Muscle layer of duodenum (tissue), 2 donors: Measurements from ENCODE around the gene AAK1.

Experiments
- H3K27ac ChIP-seq: one replicate; pipeline ENCODE4 v1.7.0; 2013; ENCODE audit warnings: mild to moderate bottlenecking, low read length
- H3K27me3 ChIP-seq: one replicate; pipeline ENCODE4 v1.7.0; 2013; ENCODE audit warnings: low read depth, mild to moderate bottlenecking, control low read depth, low read length
- H3K36me3 ChIP-seq, 2 donors: one replicate each; pipeline ENCODE4 v1.7.0; 2013; ENCODE audit warnings: low read length in 2 of 2, control low read depth in 1 of 2, mild to moderate bottlenecking in 1 of 2; ENCODE audit not compliant: insufficient read depth in 2 of 2, control insufficient read depth in 1 of 2
- H3K4me1 ChIP-seq, 2 donors: one replicate each; pipeline ENCODE4 v1.7.0; 2013; ENCODE audit warnings: low read length in 2 of 2, mild to moderate bottlenecking in 2 of 2, control low read depth in 1 of 2, moderate library complexity in 1 of 2; ENCODE audit not compliant: insufficient read depth in 2 of 2, control insufficient read depth in 1 of 2
- H3K4me3 ChIP-seq, 2 donors: one replicate each; pipeline ENCODE4 v1.7.0; 2013; ENCODE audit warnings: low read length in 2 of 2, low read depth in 1 of 2, mild to moderate bottlenecking in 1 of 2
- H3K9me3 ChIP-seq, 2 donors: one replicate each; pipeline ENCODE4 v1.7.0; 2013; ENCODE audit warnings: low read length in 2 of 2, control low read depth in 1 of 2, mild to moderate bottlenecking in 1 of 2; ENCODE audit not compliant: control insufficient read depth in 1 of 2
- donor health status: healthy.

The AAK1 gene

DNA sequence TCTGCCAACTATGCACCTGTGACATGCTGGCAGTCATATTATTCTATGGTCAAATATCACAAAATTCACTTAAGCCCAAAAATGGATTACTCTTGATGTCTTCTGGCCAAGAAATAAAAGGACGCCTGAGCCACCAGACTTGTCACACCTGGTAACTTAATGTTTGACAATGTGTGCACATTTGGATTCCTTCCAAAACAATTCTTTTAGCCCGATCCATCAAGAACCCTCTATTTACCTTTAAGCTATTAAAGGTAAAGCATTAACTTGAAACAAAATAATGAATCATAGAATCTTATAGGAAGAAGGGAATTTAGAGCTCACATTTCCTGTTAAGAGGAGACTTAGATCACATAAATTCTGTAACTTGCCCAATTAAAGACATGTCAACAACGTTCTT, 159.8 kb downstream of the AAK1 start:
- Histone ChIP-seq H3K4me3 (no peak overlapping the region), H3K27ac (peak overlapping the region; percentile 21), H3K4me1 (no peaks in the 10 kb centered on the region), H3K27me3 (no peaks in the 10 kb centered on the region), H3K9me3 (no peaks in the 10 kb centered on the region), H3K36me3 (peaks cover 3 to 12% of the 10 kb centered on the region in 2 donors)

DNA sequence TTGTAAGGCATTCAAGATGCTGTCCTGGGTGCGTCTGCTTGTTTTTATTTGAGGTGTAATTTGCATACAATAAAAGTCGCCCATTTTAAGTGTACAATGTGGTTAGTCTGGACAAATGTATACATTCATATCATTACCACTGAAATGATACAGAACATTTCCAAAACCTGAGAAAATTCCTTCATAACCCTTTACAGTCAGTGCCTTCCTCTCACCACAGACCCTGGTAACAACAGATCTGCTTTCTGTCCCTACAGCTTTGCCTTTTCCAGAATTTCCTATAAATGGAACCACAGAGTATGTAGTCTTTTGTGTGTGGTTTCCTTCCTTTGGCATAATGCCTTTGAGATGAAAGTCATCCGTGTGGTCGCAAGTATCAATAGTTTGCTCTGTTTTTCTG, 160.5 kb downstream of the AAK1 start:
- no peak overlapping the region for H3K27ac ChIP-seq
- no peak overlapping the region for H3K4me3 ChIP-seq
- no peaks in the 10 kb centered on the region for H3K9me3 ChIP-seq
- H3K4me1 ChIP-seq, result no peaks in the 10 kb centered on the region
- H3K36me3 ChIP-seq, result peaks cover 3 to 17% of the 10 kb centered on the region in 2 donors
- no peaks in the 10 kb centered on the region for H3K27me3 ChIP-seq

DNA sequence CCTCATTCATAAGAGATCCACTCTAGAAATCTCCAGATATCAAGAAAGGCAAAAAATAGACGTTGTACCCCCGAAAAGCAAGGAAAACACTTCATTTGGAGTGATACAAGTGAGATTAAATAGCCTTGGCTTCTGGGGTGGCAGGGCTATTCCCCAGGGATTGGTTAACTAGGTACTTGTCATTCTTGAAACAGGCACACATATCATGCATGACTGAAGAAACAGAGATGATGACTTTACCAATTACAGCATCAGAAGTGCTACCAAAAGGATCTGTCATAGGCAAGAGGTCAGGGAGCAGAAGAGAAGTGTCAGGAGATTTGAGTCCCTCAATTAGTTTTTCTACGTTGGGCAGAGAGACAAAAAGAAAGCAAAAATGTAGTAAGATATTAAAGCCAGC, 161.1 kb downstream of the AAK1 start:
- Histone ChIP-seq H3K27ac (no peak overlapping the region), H3K4me3 (no peak overlapping the region), H3K9me3 (no peaks in the 10 kb centered on the region), H3K4me1 (no peaks in the 10 kb centered on the region), H3K27me3 (no peaks in the 10 kb centered on the region), H3K36me3 (peaks cover 3 to 17% of the 10 kb centered on the region in 2 donors)

DNA sequence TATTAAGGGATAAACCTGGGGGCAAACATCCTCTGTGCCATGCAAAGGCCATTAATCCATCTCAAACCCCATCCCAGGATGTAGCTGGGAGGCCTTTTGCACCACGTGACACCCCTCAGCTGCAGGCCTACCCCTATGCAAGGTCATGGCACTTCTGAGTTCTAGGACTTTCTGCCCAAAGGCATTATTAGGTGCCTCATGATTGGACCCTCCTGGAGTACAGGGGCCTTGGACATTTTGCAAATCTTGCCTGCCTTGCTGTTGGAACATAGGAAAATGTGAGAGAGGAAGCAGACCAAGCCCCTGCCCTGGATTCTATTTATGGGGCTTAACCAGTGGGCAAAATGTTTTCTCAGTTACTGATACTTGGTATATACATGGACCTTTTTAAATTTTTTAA, 162.1 kb downstream of the AAK1 start:
- Histone ChIP-seq H3K27me3 (no peaks in the 10 kb centered on the region), H3K9me3 (no peaks in the 10 kb centered on the region), H3K27ac (no peak overlapping the region), H3K36me3 (peaks cover 0 to 12% of the 10 kb centered on the region in 2 donors), H3K4me1 (no peaks in the 10 kb centered on the region), H3K4me3 (no peak overlapping the region)

DNA sequence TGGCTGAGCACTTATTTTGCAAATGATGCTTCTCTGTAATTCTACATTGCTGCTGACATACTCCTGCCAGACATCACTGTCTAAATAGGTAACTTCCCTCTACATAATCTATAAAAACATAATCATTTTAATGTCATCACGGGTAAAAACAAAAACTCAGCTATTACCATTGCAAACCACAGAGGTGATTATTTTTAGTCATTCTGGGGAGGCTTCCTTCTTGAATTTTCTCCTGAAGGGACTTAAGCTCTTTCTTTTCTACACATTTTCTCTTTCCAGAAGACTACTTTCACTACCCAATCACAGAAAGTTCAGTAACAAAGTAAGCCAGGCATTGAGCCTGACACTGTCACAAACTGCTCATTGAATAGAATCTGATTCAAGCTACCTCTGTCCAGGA, 165.9 kb downstream of the AAK1 start:
- Histone ChIP-seq H3K27me3 (no peaks in the 10 kb centered on the region), H3K4me3 (no peak overlapping the region), H3K36me3 (peaks cover 12% of the 10 kb centered on the region in 2 donors), H3K27ac (no peak overlapping the region), H3K4me1 (no peaks in the 10 kb centered on the region), H3K9me3 (no peaks in the 10 kb centered on the region)

DNA sequence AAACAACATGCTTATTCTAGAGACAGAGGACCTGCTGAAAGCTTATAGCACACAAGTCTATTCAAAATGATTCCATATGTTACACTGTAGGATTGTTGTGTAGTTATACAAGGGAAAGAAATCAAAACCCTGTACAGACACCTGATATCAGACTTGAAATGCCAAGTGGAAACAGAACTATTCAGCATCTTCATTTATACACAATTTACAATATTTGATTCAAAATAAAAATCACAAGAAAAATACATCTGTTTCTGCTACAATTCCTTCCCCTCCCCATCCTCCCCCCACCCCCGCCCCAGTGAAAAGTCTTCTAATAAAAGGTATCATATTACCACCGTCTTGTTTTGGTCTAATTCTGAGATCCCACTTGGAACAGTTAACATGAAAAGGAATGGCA, 168.9 kb downstream of the AAK1 start:
- H3K36me3 ChIP-seq, result peaks cover 6 to 12% of the 10 kb centered on the region in 2 donors
- H3K27ac ChIP-seq, result no peak overlapping the region
- no peaks in the 10 kb centered on the region for H3K4me1 ChIP-seq
- no peaks in the 10 kb centered on the region for H3K9me3 ChIP-seq
- H3K27me3 ChIP-seq, result no peaks in the 10 kb centered on the region
- H3K4me3 ChIP-seq, result no peak overlapping the region

DNA sequence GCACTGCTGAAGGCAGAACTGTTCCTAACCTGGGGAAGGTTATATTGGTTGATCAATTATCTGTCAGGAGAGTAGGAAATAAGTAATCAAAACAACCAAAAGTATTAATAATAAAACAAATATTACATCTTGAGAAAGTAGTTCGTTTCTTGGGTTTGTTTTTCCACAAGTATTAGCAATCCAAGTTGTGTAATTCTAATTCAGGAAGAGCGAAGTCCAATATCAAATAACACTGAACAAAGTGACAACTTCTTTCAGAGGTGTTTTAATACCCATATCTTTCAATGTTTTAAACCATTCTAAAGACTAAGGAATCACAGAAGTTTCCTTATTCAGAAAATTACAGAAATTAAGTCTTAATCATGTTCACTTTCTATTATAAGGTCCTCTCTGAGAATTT, 171.7 kb downstream of the AAK1 start:
- no peak overlapping the region for H3K4me3 ChIP-seq
- H3K4me1 ChIP-seq, result no peaks in the 10 kb centered on the region
- peaks cover 0 to 12% of the 10 kb centered on the region in 2 donors for H3K36me3 ChIP-seq
- H3K27ac ChIP-seq, result no peak overlapping the region
- H3K27me3 ChIP-seq, result no peaks in the 10 kb centered on the region
- no peaks in the 10 kb centered on the region for H3K9me3 ChIP-seq

DNA sequence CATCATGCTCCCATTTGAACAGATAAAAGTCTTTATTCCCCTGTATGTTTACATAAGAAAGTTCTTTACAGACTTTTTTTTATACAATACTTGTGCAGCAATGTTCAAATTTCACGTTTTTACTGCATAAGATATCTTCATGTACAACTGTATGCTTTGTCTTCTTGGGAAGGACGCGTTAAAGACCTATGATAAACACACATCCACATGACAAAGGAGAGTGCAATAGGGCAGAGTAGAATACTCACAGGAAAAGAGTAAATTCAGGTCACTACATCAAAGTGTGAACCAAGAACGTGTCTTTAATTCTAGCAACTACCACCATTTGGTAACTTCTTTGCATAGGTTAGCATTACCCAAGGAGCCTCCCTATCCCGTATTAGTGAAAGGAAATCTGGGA, 172.6 kb downstream of the AAK1 start:
- Histone ChIP-seq H3K9me3 (no peaks in the 10 kb centered on the region), H3K27ac (no peak overlapping the region), H3K36me3 (peaks cover 5 to 10% of the 10 kb centered on the region in 2 donors)

DNA sequence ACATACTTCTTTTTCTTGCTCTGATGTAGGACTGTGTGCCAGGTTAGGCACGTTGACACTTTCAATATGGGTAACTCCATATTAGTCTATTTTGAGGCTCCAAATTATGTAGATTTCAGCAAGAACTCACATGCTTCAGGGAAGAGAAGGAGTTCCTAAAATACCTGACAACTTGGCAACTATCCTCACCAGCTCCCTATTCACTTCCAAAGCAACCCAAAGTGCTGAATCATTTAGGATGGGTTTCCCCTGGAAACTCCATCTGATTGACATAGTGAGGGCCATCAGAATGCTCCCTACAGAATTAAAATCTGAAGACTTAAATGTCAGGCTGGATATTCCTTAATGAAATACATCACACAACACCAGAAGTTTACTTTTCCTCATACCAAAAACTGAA, 173.8 kb downstream of the AAK1 start:
- Histone ChIP-seq H3K27ac (no peak overlapping the region), H3K36me3 (peaks cover 0 to 8% of the 10 kb centered on the region in 2 donors)

More for the DNA sequence above, 172.6 kb downstream of the AAK1 start:
- H3K4me3 ChIP-seq, result no peak overlapping the region
- H3K4me1 ChIP-seq, result no peaks in the 10 kb centered on the region
- H3K27me3 ChIP-seq, result no peaks in the 10 kb centered on the region

DNA sequence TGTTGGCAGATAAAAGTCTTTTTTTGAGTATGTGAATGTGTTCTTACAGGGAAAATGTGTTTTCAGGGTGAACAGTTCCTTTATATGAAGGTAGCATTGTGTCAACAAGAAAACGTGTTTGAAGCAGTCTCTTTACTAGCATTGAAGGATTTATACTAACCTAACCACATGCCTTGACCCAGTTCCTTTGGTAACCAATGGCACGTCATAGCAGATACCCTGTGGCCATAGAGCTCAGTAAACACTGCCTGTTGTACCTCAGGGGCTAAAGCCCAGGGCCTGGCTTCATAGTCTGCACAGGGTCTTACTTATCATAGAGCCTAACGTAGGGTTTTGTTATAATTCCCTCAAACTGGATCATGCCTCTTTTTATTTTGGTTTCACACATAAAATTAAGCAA, 174.2 kb downstream of the AAK1 start:
- no peak overlapping the region for H3K4me3 ChIP-seq
- H3K9me3 ChIP-seq, result no peaks in the 10 kb centered on the region
- H3K4me1 ChIP-seq, result no peaks in the 10 kb centered on the region
- H3K27me3 ChIP-seq, result no peaks in the 10 kb centered on the region
- peaks cover 0 to 8% of the 10 kb centered on the region in 2 donors for H3K36me3 ChIP-seq
- no peak overlapping the region for H3K27ac ChIP-seq

More for the DNA sequence above, 173.8 kb downstream of the AAK1 start:
- Histone ChIP-seq H3K4me1 (no peaks in the 10 kb centered on the region), H3K27me3 (no peaks in the 10 kb centered on the region), H3K9me3 (no peaks in the 10 kb centered on the region), H3K4me3 (no peak overlapping the region)

DNA sequence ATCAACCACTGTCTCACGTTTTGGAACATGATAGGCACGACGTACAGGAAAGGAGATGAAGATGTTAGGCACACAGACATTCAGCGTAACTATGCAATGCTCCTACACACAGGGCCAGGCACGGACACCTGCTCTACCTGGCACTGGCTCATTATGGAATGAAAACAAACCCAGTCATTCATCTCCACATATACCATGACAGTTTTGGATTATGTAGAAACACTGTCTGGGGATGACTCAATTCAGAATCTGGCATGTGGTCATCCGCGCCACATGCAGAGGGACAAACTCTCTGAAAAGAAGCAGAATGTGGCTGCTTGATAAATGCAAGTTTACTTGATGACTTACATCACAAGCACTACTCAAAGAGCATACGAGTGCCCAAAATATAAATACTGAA, 176.8 kb downstream of the AAK1 start:
- H3K27ac ChIP-seq, result no peak overlapping the region
- no peaks in the 10 kb centered on the region for H3K27me3 ChIP-seq
- no peaks in the 10 kb centered on the region for H3K4me1 ChIP-seq
- no peaks in the 10 kb centered on the region for H3K9me3 ChIP-seq
- no peak overlapping the region for H3K4me3 ChIP-seq
- H3K36me3 ChIP-seq, result peaks cover 0 to 8% of the 10 kb centered on the region in 2 donors
